GM19463 (cell line): ENCODE measurements around the gene GLYATL1B.
"Not testable (repeated sequence)": the region's sequence is repeated elsewhere in the genome, so short reads cannot be mapped to it uniquely, and the experiment has no call there.

Experiments used
- ATAC-seq: cut with Tn5 transposase; IDR thresholded peaks from one replicate; pipeline ENCODE4 v1.9.1; 2021; ENCODE audit warnings: mild to moderate bottlenecking, moderate library complexity; ENCODE audit not compliant: unreplicated experiment

Gene GLYATL1B

GRCh38 chr11:59086007-59086406, at the start of gene GLYATL1B:
Gene GLYATL1B, plus strand, starts transcription at chr11:59086307. Its CDS starts 0 bp downstream, at chr11:59086307.
- not testable (repeated sequence) for ATAC-seq

- not testable (repeated sequence) for ATAC-seq
Measured at GRCh38 chr11:59036542-59036941, 49.6 kb upstream of the GLYATL1B start.

- ATAC-seq, result not testable (repeated sequence)
Measured at GRCh38 chr11:59037434-59037833, 48.7 kb upstream of the GLYATL1B start.

GRCh38 chr11:59040607-59041006, 45.5 kb upstream of the GLYATL1B start:
- ATAC-seq, result no peak

- peak; percentile 87 for ATAC-seq
Measured at GRCh38 chr11:59051383-59051782, 34.7 kb upstream of the GLYATL1B start.

- ATAC-seq, result not testable (repeated sequence)
Measured at GRCh38 chr11:59052355-59052754, 33.8 kb upstream of the GLYATL1B start.

GRCh38 chr11:59053387-59053786, 32.7 kb upstream of the GLYATL1B start:
- ATAC-seq, result peak; percentile 39

GRCh38 chr11:59058120-59059033, 27.7 kb upstream of the GLYATL1B start:
- peak; percentile 87 for ATAC-seq

GRCh38 chr11:59060096-59060495, 26.0 kb upstream of the GLYATL1B start:
- ATAC-seq, result not testable (repeated sequence)

GRCh38 chr11:59062602-59063529, 23.2 kb upstream of the GLYATL1B start:
- no peak for ATAC-seq

GRCh38 chr11:59063996-59064727, 21.9 kb upstream of the GLYATL1B start:
- peak; percentile 65 for ATAC-seq

- ATAC-seq, result no peak
Measured at GRCh38 chr11:59069087-59069486, 17.0 kb upstream of the GLYATL1B start.

GRCh38 chr11:59076876-59077571, 9.1 kb upstream of the GLYATL1B start:
- ATAC-seq, result peak; percentile 93

GRCh38 chr11:59078435-59078834, 7.7 kb upstream of the GLYATL1B start:
- ATAC-seq, result no peak

GRCh38 chr11:59079086-59079485, 7.0 kb upstream of the GLYATL1B start:
- ATAC-seq, result no peak

GRCh38 chr11:59080421-59080820, 5.7 kb upstream of the GLYATL1B start:
- not testable (repeated sequence) for ATAC-seq

- ATAC-seq, result not testable (repeated sequence)
Measured at GRCh38 chr11:59081430-59082020, 4.6 kb upstream of the GLYATL1B start.

GRCh38 chr11:59088162-59088561, 2.1 kb downstream of the GLYATL1B start:
- no peak for ATAC-seq

GRCh38 chr11:59093576-59093975, 7.5 kb downstream of the GLYATL1B start:
- not testable (repeated sequence) for ATAC-seq

- ATAC-seq, result peak; percentile 75
Measured at GRCh38 chr11:59095225-59095624, 9.1 kb downstream of the GLYATL1B start.
